ENCODE results near the gene ZCCHC2.

Gene ZCCHC2

GRCh38 chr18:62611453-62612288, 88.8 kb downstream of the ZCCHC2 start:
- no peak for DNase-seq

GRCh38 chr18:62612289-62612645, 89.4 kb downstream of the ZCCHC2 start:
- DNase-seq, result no peak

GRCh38 chr18:62612776-62613175, 90.0 kb downstream of the ZCCHC2 start:
- no peak for DNase-seq

GRCh38 chr18:62614494-62614893, 91.7 kb downstream of the ZCCHC2 start:
- DNase-seq, result no peak

- DNase-seq, result no peak
Measured at GRCh38 chr18:62616331-62616805, 93.5 kb downstream of the ZCCHC2 start.

- DNase-seq, result no peak
Measured at GRCh38 chr18:62617793-62618591, 95.2 kb downstream of the ZCCHC2 start.

GRCh38 chr18:62618735-62619134, 95.9 kb downstream of the ZCCHC2 start:
- no peak for DNase-seq

- no peak for DNase-seq
Measured at GRCh38 chr18:62621546-62621945, 98.7 kb downstream of the ZCCHC2 start.

- DNase-seq, result no peak
Measured at GRCh38 chr18:62625019-62625418, 102.2 kb downstream of the ZCCHC2 start.
